Ovary (tissue), 9 donors: ENCODE results near the gene OGFOD3. TPM values are rescaled to one million over a fixed set of nuclear protein-coding genes. Genes with fewer than 3 reads are reported as not detected.

ENCODE experiments used
- DNase-seq, 5 donors: peaks; one replicate each; pipeline ENCODE4 v3.0.0-alpha.2; 2019 to 2020
- H3K27ac ChIP-seq, 2 donors: fragments of 200-600 bp; one replicate each; pipeline versions ENCODE4 v1.5.1 to v1.8.0; 2019 to 2022
- H3K27me3 ChIP-seq: fragments of 200-600 bp; one replicate; pipeline ENCODE4 v1.8.0; 2022
- H3K36me3 ChIP-seq: fragments of 200-600 bp; sonication (generic); one replicate; pipeline ENCODE4 v1.5.1; 2019
- H3K4me1 ChIP-seq: one replicate; pipeline ENCODE4 v1.8.1; 2013; ENCODE audit warnings: mild to moderate bottlenecking, moderate library complexity; ENCODE audit not compliant: insufficient read depth
- H3K4me3 ChIP-seq: fragments of 200-600 bp; sonication (generic); one replicate; pipeline ENCODE4 v1.5.1; 2017
- H3K9me3 ChIP-seq, 2 donors: fragments of 200-600 bp in 1 of 2; sonication (generic) in 1 of 2; one replicate each; pipeline versions ENCODE4 v1.5.1 to v1.8.1; 2013 to 2019; ENCODE audit warnings: mild to moderate bottlenecking in 1 of 2, moderate library complexity in 1 of 2
- CTCF ChIP-seq, 3 donors: fragments of 450-650 bp in 2 of 3; fragments of 200-600 bp in 1 of 3; IDR thresholded peaks; one replicate each; pipeline versions ENCODE4 v1.5.1 to v1.8.0; 2016 to 2022; ENCODE audit warnings: antibody characterized with exemption in 3 of 3, mild to moderate bottlenecking in 1 of 3
- EP300 ChIP-seq: sonication (generic); formaldehyde crosslinking; IDR thresholded peaks from one replicate; pipeline ENCODE4 v1.6.1; 2017; ENCODE audit warnings: antibody characterized with exemption
- POLR2A ChIP-seq: fragments of 450-650 bp; IDR thresholded peaks from one replicate; pipeline ENCODE4 v1.6.1; 2017; ENCODE audit warnings: antibody characterized with exemption, mild to moderate bottlenecking, moderate library complexity
- WGBS, 3 donors: extraction: QIAGEN DNeasy Blood & Tissue Kit in 1 of 3; methylation state at CpG; one replicate each; pipeline versions ENCODE4 v1.1.5 to v1.1.7; 2013 to 2017; 5-methylcytosine and 5-hydroxymethylcytosine counted together
- intact Hi-C, 4 donors: fragments of 100-400 bp; cut with DNase I; formaldehyde crosslinking; loops; one replicate each; pipeline versions ENCODE4 v1.11.0 to v1.15.1; 2022 to 2023
- polyA plus RNA-seq, 2 donors: library from polyadenylated mRNA; stranded (reverse); fragments of 200-250 nt in 1 of 2; fragments of 350-450 nt in 1 of 2; fragmentation: Illumina TruSeq in 1 of 2; extraction: RNeasy Lipid Tissue Mini Kit (QIAGEN cat#74804) in 1 of 2; gene quantifications; one replicate each; pipeline ENCODE4 v1.2.3, GENCODE V29; 2013 to 2014
- total RNA-seq, 7 donors: library from RNA; depleted of rRNA in 2 of 7; stranded (reverse); fragments of >200 nt in 2 of 7; fragmentation: NEBNext Ultra II Directional in 3 of 7; extraction: Animal tissue kit (Norgen Biotek cat#: 25700) in 3 of 7; gene quantifications; one replicate each; pipeline versions ENCODE4 v1.1.0 to v1.2.4, GENCODE V29; 2016 to 2023
- donor health status: DM: no; HTN: no; CAD: no; lungs with moderate emphysema.
- donor health status: DM: no; HTN: no; CAD: no.
- donor health status: Bipolar disorder and iron deficiency.
- donor health status: DM: yes; HTN: yes; CAD: no.
- donor health status: DM: no; HTN: no; CAD: no.
- donor health status: DM: yes; HTN: yes; CAD: no.

OGFOD3 gene
- total and polyA plus RNA-seq, 9 donors = 14.4 to 37.8 (median 29.4) TPM

GRCh38 chr17:82444941-82445521 is 26.6 kb upstream of the OGFOD3 start:
- TF ChIP-seq EP300 (no peak), POLR2A (no peak), CTCF (IDR thresholded peaks at IDR 0.05) (no peak)
- H3K4me3 ChIP-seq = no peak overlapping the region
- peak in 2 of 5 donors; percentile 64 to 71 for DNase-seq
- intact Hi-C loops = no loop called here
- H3K4me1 ChIP-seq = peaks cover 17% of the 10 kb centered on the region
- H3K36me3 ChIP-seq = no peaks in the 10 kb centered on the region
- H3K9me3 ChIP-seq = no peaks in the 10 kb centered on the region
- no peaks in the 10 kb centered on the region for H3K27me3 ChIP-seq
- 45 to 60% (median 47%) methylated on average over 11 to 19 of the region's 19 CpGs for WGBS, 3 donors
- H3K27ac ChIP-seq = no peak overlapping the region

- intact Hi-C loops = no loop called here
- 87 to 91% (median 90%) methylated on average over 35 of the region's 35 CpGs for WGBS, 3 donors
- H3K36me3 ChIP-seq = no peaks in the 10 kb centered on the region
- H3K9me3 ChIP-seq = no peaks in the 10 kb centered on the region
- no peak for DNase-seq
- no peak for TF ChIP-seq EP300
- H3K27me3 ChIP-seq = no peaks in the 10 kb centered on the region
- no peak overlapping the region for H3K27ac ChIP-seq
- H3K4me1 ChIP-seq = peaks cover 13% of the 10 kb centered on the region
- H3K4me3 ChIP-seq = no peak overlapping the region
These were observed 26.0 kb upstream of the OGFOD3 start for GRCh38 chr17:82444284-82444893.

DNA sequence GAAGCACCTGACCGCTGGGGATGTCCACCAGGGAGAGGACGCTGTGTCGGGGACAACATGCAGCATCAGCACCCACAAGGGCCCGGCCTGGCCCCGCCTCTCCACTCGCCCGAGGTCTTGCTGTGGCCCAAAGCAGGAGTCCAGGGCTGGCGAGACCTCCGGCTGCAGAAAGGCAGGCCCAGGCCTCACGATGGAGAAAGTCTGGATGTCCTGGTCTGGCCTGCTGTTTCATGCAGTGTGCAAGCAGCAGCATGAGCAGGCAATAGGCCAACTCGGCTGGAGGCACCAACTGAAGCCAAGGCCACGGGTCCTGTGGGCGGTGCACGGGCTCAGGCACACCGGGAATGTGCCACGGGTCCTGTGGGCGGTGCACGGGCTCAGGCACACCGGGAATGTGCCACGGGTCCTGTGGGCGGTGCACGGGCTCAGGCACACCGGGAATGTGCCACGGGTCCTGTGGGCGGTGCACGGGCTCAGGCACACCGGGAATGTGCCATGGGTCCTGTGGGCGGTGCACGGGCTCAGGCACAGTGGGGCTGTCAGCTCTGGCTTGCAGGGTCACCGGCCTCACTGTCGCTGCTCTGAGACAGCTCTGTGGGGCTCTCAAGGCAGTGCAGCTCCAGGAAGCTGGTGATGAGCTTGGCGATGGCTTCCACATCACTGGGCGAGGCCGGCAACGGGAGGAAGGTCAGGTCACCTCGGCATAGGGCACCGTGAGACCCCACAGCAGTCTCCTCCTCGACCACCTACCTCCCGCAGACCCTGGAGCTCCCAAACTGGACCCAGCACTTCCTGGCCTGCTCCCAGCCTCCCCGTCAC is 25.3 kb upstream of the OGFOD3 start:
- TF ChIP-seq EP300 (no peak), POLR2A (no peak), CTCF (IDR thresholded peaks at IDR 0.05) (no peak)
- DNase-seq = peak; percentile 68 to 89 (median 84)
- no peaks in the 10 kb centered on the region for H3K36me3 ChIP-seq
- intact Hi-C loops = no loop called here
- peaks cover 9% of the 10 kb centered on the region for H3K4me1 ChIP-seq
- no peaks in the 10 kb centered on the region for H3K27me3 ChIP-seq
- H3K9me3 ChIP-seq = no peaks in the 10 kb centered on the region
- no peak overlapping the region for H3K27ac ChIP-seq
- H3K4me3 ChIP-seq = no peak overlapping the region
- 38 to 63% (median 62%) methylated on average over 25 to 35 of the region's 40 CpGs for WGBS, 3 donors

DNA sequence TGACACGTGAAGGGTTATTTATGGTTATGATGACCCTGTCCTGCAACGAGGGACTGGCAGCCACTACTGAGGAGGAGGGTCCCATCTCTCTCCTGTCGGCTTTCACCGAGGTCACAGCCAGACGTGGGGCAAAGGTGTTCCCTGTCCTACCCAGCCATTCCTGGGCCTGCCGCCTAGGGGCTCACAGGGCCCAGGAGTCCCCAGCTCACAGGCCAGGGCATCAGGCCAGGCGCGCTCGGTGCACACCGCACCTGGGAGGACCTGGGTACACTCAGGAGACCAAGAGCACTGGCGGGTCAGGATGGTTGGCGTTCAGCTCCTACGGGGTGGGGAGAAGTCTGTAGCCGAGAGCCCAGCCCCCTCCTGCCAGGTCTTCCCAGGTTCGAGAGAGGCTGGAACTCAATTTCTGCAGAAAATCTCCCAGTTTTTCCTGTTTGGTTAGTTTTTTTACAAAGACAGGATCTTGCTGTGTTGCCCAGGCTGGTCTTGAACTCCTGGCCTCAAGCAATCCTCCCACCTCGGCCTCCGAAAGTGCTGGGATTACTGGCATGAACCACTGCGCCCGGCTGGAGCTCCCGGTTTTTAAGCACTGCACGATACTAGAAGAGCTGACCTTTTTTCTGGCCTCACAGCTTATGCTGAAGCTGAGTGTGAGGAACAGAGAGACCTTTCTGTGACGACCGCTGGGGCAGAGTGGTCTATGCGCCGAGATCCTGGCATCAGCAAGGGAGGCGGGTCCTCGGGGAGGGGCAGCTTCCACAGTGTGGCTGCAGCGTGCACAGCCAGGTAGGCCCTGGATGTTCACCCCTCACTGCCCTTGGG is 24.5 kb upstream of the OGFOD3 start:
- Histone ChIP-seq H3K36me3 (no peaks in the 10 kb centered on the region), H3K9me3 (no peaks in the 10 kb centered on the region), H3K4me1 (peaks cover 9% of the 10 kb centered on the region), H3K4me3 (no peak overlapping the region), H3K27me3 (no peaks in the 10 kb centered on the region), H3K27ac (no peak overlapping the region)
- intact Hi-C loops = no loop called here
- DNase-seq = no peak
- 67 to 81% (median 77%) methylated on average over 28 of the region's 28 CpGs for WGBS, 3 donors
- TF ChIP-seq CTCF (IDR thresholded peaks at IDR 0.05) (no peak), POLR2A (no peak), EP300 (no peak)
